Caco-2 (cell line): Measurements from ENCODE around the gene PLA2G4B. TPM values are rescaled to one million over a fixed set of nuclear protein-coding genes. Genes with fewer than 3 reads are reported as not detected.

Experiments used
- BruUV-seq: library from RNA; stranded (reverse); fragments of 400-500 nt; replicated peaks from 2 replicates; lab custom pipeline; 2021; lab: Mats Ljungman, UMichigan
- CTCF ChIA-PET: fragments of 300-600 bp; sonication (Branson Sonifier 250); formaldehyde crosslinking; loops from one replicate; lab custom pipeline; 2022; ENCODE audit warnings: antibody characterized with exemption; lab: Charles Lee
- POLR2A ChIA-PET: fragments of 300-600 bp; sonication (Branson Sonifier 250); formaldehyde crosslinking; loops from one replicate; lab custom pipeline; 2022; ENCODE audit warnings: antibody characterized with exemption; lab: Charles Lee
- DNase-seq, 2 experiments: peaks; one replicate each; pipeline versions ENCODE4 v3.0.0 to v3.0.0-alpha.2; 2020 to 2022
- H3K27me3 ChIP-seq: replicated peaks from 2 replicates; pipeline ENCODE4 v1.6.0; 2011; ENCODE audit warnings: low read length; ENCODE audit not compliant: control insufficient read depth, insufficient read depth
- H3K36me3 ChIP-seq: 2 replicates; pipeline ENCODE4 v1.5.1; 2011; ENCODE audit warnings: low read length; ENCODE audit not compliant: control insufficient read depth, insufficient read depth
- H3K4me1 ChIP-seq: fragments of 250-450 bp; sonication (Bioruptor Pico); 2 replicates; pipeline ENCODE4 v1.5.1; 2020; ENCODE audit warnings: mild to moderate bottlenecking
- H3K4me3 ChIP-seq: 2 replicates; pipeline ENCODE4 v1.5.1; 2011; ENCODE audit warnings: low read depth, mild to moderate bottlenecking, control low read depth, low read length
- H3K9me3 ChIP-seq: fragments of 250-450 bp; sonication (Bioruptor Pico); 2 replicates; pipeline ENCODE4 v1.5.1; 2020; ENCODE audit warnings: mild to moderate bottlenecking, moderate library complexity
- H3K27ac Mint-ChIP-seq: one replicate; pipeline ENCODE4 v1.8.0; 2022; ENCODE audit warnings: mixed read lengths; ENCODE audit not compliant: unreplicated experiment
- H3K27me3 Mint-ChIP-seq: one replicate; pipeline ENCODE4 v1.8.0; 2022; ENCODE audit warnings: mixed read lengths; ENCODE audit not compliant: insufficient read depth, unreplicated experiment
- H3K36me3 Mint-ChIP-seq: one replicate; pipeline ENCODE4 v1.8.0; 2022; ENCODE audit warnings: mild to moderate bottlenecking, mixed read lengths; ENCODE audit not compliant: insufficient read depth, unreplicated experiment
- H3K4me1 Mint-ChIP-seq: one replicate; pipeline ENCODE4 v1.8.0; 2022; ENCODE audit warnings: low read depth, mixed read lengths; ENCODE audit not compliant: unreplicated experiment
- H3K4me3 Mint-ChIP-seq: one replicate; pipeline ENCODE4 v1.8.0; 2022; ENCODE audit warnings: mild to moderate bottlenecking, moderate library complexity, mixed read lengths; ENCODE audit not compliant: unreplicated experiment
- H3K9me3 Mint-ChIP-seq: one replicate; pipeline ENCODE4 v1.8.0; 2022; ENCODE audit warnings: mixed read lengths; ENCODE audit not compliant: unreplicated experiment
- CTCF ChIP-seq, 2 experiments: fragments of 200-600 bp in 1 of 2; IDR thresholded peaks; 1 replicate in 1 of 2; 2 replicates in 1 of 2; pipeline versions ENCODE4 v1.5.1 to v1.8.0; 2011 to 2022; ENCODE audit warnings: antibody characterized with exemption in 1 of 2, control low read depth in 1 of 2, inconsistent platforms in 1 of 2, low read depth in 1 of 2, low read length in 1 of 2, mild to moderate bottlenecking in 1 of 2, moderate library complexity in 1 of 2; ENCODE audit not compliant: insufficient read depth in 1 of 2, severe bottlenecking in 1 of 2, unreplicated experiment in 1 of 2
- intact Hi-C: fragments of 100-400 bp; cut with micrococcal nuclease; formaldehyde crosslinking; loops from one replicate; pipeline ENCODE4 v1.10.0; 2022; ENCODE audit not compliant: unreplicated experiment
- total RNA-seq: library from RNA; stranded (reverse); gene quantifications from 2 replicates; pipeline ENCODE4 v1.2.3, GENCODE V29; 2022

PLA2G4B gene
- total RNA-seq, 1 experiment from 2014 or later = 6.0 TPM

- no peaks in the 10 kb centered on the region for H3K36me3 Mint-ChIP-seq
- H3K4me1 Mint-ChIP-seq = no peaks in the 10 kb centered on the region
- ChIA-PET POLR2A (no interaction called here), CTCF (interaction anchor here (0.6 kb wide), 1 partner anchor 57 kb away, joined by 4 read pairs; no protein-coding TSS in a partner anchor)
- no peak for DNase-seq
- H3K27me3 Mint-ChIP-seq = no peaks in the 10 kb centered on the region
- H3K9me3 ChIP-seq = no peaks in the 10 kb centered on the region
- H3K36me3 ChIP-seq = no peaks in the 10 kb centered on the region; the same call in 1 of the 2 replicates
- H3K27me3 ChIP-seq = no peaks in the 10 kb centered on the region
- no peak overlapping the region for H3K27ac Mint-ChIP-seq
- H3K9me3 Mint-ChIP-seq = no peaks in the 10 kb centered on the region
- intact Hi-C loops = no loop called here
- no peak overlapping the region for H3K4me3 ChIP-seq
- no TSS peak for BruUV-seq
- no peak overlapping the region for H3K4me3 Mint-ChIP-seq
- H3K4me1 ChIP-seq = no peaks in the 10 kb centered on the region
- no peak for TF ChIP-seq CTCF (IDR thresholded peaks at IDR 0.05; ENCODE audit: insufficient read depth in 1 of 2, low read depth in 1 of 2, low read length in 1 of 2, severe bottlenecking in 1 of 2, unreplicated experiment in 1 of 2)
Measured at GRCh38 chr15:41844814-41845213, 6.2 kb downstream of the PLA2G4B start.

GRCh38 chr15:41847206-41847605, 8.6 kb downstream of the PLA2G4B start:
- no TSS peak for BruUV-seq
- no peaks in the 10 kb centered on the region; the same call in 1 of the 2 replicates for H3K36me3 ChIP-seq
- TF ChIP-seq CTCF (IDR thresholded peaks at IDR 0.05; ENCODE audit: insufficient read depth in 1 of 2, low read depth in 1 of 2, low read length in 1 of 2, severe bottlenecking in 1 of 2, unreplicated experiment in 1 of 2) = no peak
- H3K9me3 ChIP-seq = no peaks in the 10 kb centered on the region
- Mint-ChIP-seq H3K36me3 (peaks cover 6% of the 10 kb centered on the region), H3K9me3 (no peaks in the 10 kb centered on the region), H3K27me3 (no peaks in the 10 kb centered on the region), H3K4me3 (no peak overlapping the region), H3K4me1 (no peaks in the 10 kb centered on the region), H3K27ac (no peak overlapping the region)
- intact Hi-C loops = no loop called here
- CTCF ChIA-PET = interaction anchor here (0.6 kb wide), 1 partner anchor 988 kb away, joined by 3 read pairs; no protein-coding TSS in a partner anchor
- DNase-seq = no peak
- POLR2A ChIA-PET = no interaction called here
- no peaks in the 10 kb centered on the region for H3K4me1 ChIP-seq
- no peak overlapping the region for H3K4me3 ChIP-seq
- H3K27me3 ChIP-seq = no peaks in the 10 kb centered on the region

- peaks cover 6% of the 10 kb centered on the region for H3K36me3 Mint-ChIP-seq
Measured at GRCh38 chr15:41847981-41848380, 9.3 kb downstream of the PLA2G4B start.

More at GRCh38 chr15:41847981-41848380, 9.3 kb downstream of the PLA2G4B start:
- no peaks in the 10 kb centered on the region for H3K4me1 ChIP-seq
- Mint-ChIP-seq H3K9me3 (no peaks in the 10 kb centered on the region), H3K27me3 (no peaks in the 10 kb centered on the region), H3K4me3 (no peak overlapping the region), H3K4me1 (no peaks in the 10 kb centered on the region), H3K27ac (no peak overlapping the region)
- H3K4me3 ChIP-seq = no peak overlapping the region
- ChIA-PET POLR2A (no interaction called here), CTCF (interaction anchor here (0.6 kb wide), 1 partner anchor 362 kb away, joined by 3 read pairs; no protein-coding TSS in a partner anchor)
- no peaks in the 10 kb centered on the region; the same call in 1 of the 2 replicates for H3K36me3 ChIP-seq
- intact Hi-C loops = no loop called here
- DNase-seq = no peak
- no TSS peak for BruUV-seq
- no peaks in the 10 kb centered on the region for H3K9me3 ChIP-seq
- TF ChIP-seq CTCF (IDR thresholded peaks at IDR 0.05; ENCODE audit: insufficient read depth in 1 of 2, low read depth in 1 of 2, low read length in 1 of 2, severe bottlenecking in 1 of 2, unreplicated experiment in 1 of 2) = no peak
- H3K27me3 ChIP-seq = no peaks in the 10 kb centered on the region
